Neuronal stem cell (in vitro differentiated cells): ENCODE measurements around the gene TAGLN2.

Source experiments
- DNase-seq: peaks from one replicate; pipeline ENCODE4 v3.0.0-alpha.2; 2013; ENCODE audit warnings: low spot score
- H2AFZ ChIP-seq: one replicate; pipeline ENCODE4 v1.6.1; 2013; ENCODE audit warnings: mild to moderate bottlenecking, low read length, inconsistent platforms
- H2AK5ac ChIP-seq: 2 replicates; pipeline ENCODE4 v1.6.1; 2013; ENCODE audit warnings: low read depth, mild to moderate bottlenecking, inconsistent platforms, low read length, moderate library complexity, mixed read lengths
- H2BK120ac ChIP-seq: 2 replicates; pipeline ENCODE4 v1.6.1; 2013; ENCODE audit warnings: low read depth, mild to moderate bottlenecking, inconsistent platforms, low read length, moderate library complexity, mixed read lengths
- H2BK12ac ChIP-seq: one replicate; pipeline ENCODE4 v1.6.1; 2013; ENCODE audit warnings: low read length, inconsistent platforms
- H2BK15ac ChIP-seq: 2 replicates; pipeline ENCODE4 v1.6.1; 2013; ENCODE audit warnings: mild to moderate bottlenecking, low read length, inconsistent platforms, mixed read lengths
- H2BK5ac ChIP-seq: one replicate; pipeline ENCODE4 v1.6.1; 2013; ENCODE audit warnings: inconsistent platforms, mild to moderate bottlenecking, low read length, moderate library complexity
- H3K14ac ChIP-seq: one replicate; pipeline ENCODE4 v1.6.1; 2013; ENCODE audit warnings: low read length, inconsistent platforms
- H3K18ac ChIP-seq: 2 replicates; pipeline ENCODE4 v1.6.1; 2013; ENCODE audit warnings: low read length, inconsistent platforms
- H3K23ac ChIP-seq: 2 replicates; pipeline ENCODE4 v1.6.1; 2013; ENCODE audit warnings: low read depth, mild to moderate bottlenecking, mixed read lengths, low read length, inconsistent platforms; ENCODE audit not compliant: poor library complexity
- H3K27ac ChIP-seq: replicated peaks from 3 replicates; pipeline ENCODE4 v1.5.1; 2013; ENCODE audit warnings: low read length, inconsistent platforms
- H3K27me3 ChIP-seq, 3 experiments: 2 replicates each; pipeline ENCODE4 v1.6.1; 2013; ENCODE audit warnings: low read length in 3 of 3, mild to moderate bottlenecking in 2 of 3, inconsistent platforms in 1 of 3, low read depth in 1 of 3, mixed read lengths in 1 of 3, moderate library complexity in 1 of 3; ENCODE audit not compliant: control insufficient read depth in 3 of 3, insufficient read depth in 3 of 3
- H3K36me3 ChIP-seq, 2 donors: replicated peaks in 1 of 2; 2 replicates each; pipeline ENCODE4 v1.6.1; 2013; ENCODE audit warnings: low read length in 2 of 2; ENCODE audit not compliant: control insufficient read depth in 2 of 2, insufficient read depth in 2 of 2
- H3K4ac ChIP-seq: 2 replicates; pipeline ENCODE4 v1.6.1; 2013; ENCODE audit warnings: inconsistent platforms, mild to moderate bottlenecking, low read length, moderate library complexity
- H3K4me1 ChIP-seq, 2 donors: 1 replicate in 1 of 2; 2 replicates in 1 of 2; pipeline ENCODE4 v1.6.1; 2013; ENCODE audit warnings: low read length in 2 of 2, low read depth in 1 of 2; ENCODE audit not compliant: control insufficient read depth in 2 of 2, insufficient read depth in 1 of 2
- H3K4me2 ChIP-seq: one replicate; pipeline ENCODE4 v1.6.1; 2013; ENCODE audit warnings: mild to moderate bottlenecking, low read length, inconsistent platforms; ENCODE audit not compliant: insufficient read depth, poor library complexity, severe bottlenecking
- H3K4me3 ChIP-seq, 2 donors: 2 replicates each; pipeline ENCODE4 v1.5.1; 2013; ENCODE audit warnings: low read length in 2 of 2, mild to moderate bottlenecking in 2 of 2, inconsistent platforms in 1 of 2, moderate library complexity in 1 of 2
- H3K79me1 ChIP-seq: one replicate; pipeline ENCODE4 v1.6.1; 2013; ENCODE audit warnings: low read depth, mild to moderate bottlenecking, inconsistent platforms, low read length, moderate library complexity
- H3K9ac ChIP-seq: one replicate; pipeline ENCODE4 v1.6.1; 2013; ENCODE audit warnings: mild to moderate bottlenecking, low read depth, low read length, inconsistent platforms; ENCODE audit not compliant: poor library complexity
- H3K9me3 ChIP-seq, 2 donors: replicated peaks in 1 of 2; 2 replicates each; pipeline versions ENCODE3 to v1.6.1; 2013; ENCODE audit warnings: low read length in 2 of 2, mild to moderate bottlenecking in 2 of 2, inconsistent platforms in 1 of 2, low read depth in 1 of 2, mixed read lengths in 1 of 2, moderate library complexity in 1 of 2; ENCODE audit not compliant: control insufficient read depth in 2 of 2, insufficient read depth in 1 of 2
- H4K8ac ChIP-seq: one replicate; pipeline ENCODE4 v1.6.1; 2013; ENCODE audit warnings: low read depth, mild to moderate bottlenecking, inconsistent platforms, low read length, moderate library complexity
- H4K91ac ChIP-seq: one replicate; pipeline ENCODE4 v1.6.1; 2013; ENCODE audit warnings: low read length, low read depth, mild to moderate bottlenecking, inconsistent platforms; ENCODE audit not compliant: poor library complexity
- WGBS, 2 donors: extraction: QIAGEN DNeasy Blood & Tissue Kit; methylation state at CpG; one replicate each; pipeline ENCODE4 v1.1.7; 2013; ENCODE audit warnings: missing lambda C conversion rate in 2 of 2, mixed read lengths in 1 of 2; ENCODE audit not compliant: insufficient read length in 2 of 2, insufficient replicate concordance in 1 of 2; ENCODE audit errors: extremely low coverage in 2 of 2; 5-methylcytosine and 5-hydroxymethylcytosine counted together

TAGLN2 gene

DNA sequence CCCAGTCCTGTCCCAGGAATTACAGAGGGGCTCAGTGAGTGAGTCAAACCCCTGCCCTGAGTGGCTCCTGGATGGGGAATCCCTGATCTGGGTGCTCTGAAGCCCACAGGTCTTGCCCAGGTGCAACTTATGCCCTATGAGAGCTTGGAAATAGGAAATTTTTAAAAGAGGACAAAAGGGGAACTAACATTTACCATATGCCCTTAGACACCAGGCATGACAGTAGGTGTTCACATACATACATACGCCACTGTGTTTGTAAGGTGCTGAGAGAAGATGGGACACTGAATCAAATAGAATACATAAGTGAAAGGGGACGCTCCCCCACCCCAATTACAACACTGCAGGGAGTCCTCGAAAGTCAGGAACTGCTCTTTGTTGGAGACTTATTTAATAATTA, 26.8 kb downstream of the TAGLN2 start:
- peaks cover 0 to 47% (median 2%) of the 10 kb centered on the region in 3 experiments for H3K27me3 ChIP-seq

DNA sequence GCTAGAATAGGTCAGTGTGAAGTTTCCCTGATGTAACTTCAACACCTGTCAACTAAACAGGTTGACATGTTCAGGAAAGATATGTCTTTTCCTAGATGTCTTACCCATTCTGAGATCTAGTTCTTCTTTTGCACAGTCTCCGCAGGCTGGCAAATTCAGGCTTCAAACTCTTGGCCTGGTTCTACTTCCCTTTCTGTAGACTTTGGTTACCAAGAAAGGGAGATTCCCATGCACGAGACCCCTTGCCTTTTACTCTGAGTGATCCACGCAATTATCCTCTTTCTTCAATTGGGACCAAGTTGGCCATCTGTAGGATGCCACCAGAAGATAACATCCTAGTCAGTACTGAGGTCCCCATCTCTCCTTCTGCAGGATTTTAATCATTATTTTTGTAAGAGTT, 27.3 kb downstream of the TAGLN2 start:
- no peak for DNase-seq
- no CpG with 5 or more reads among the region's 3 CpGs for WGBS, 2 donors
- no peaks in the 10 kb centered on the region for H3K79me1 ChIP-seq
- peaks cover 4 to 7% of the 10 kb centered on the region in 2 donors for H3K4me1 ChIP-seq
- H2BK5ac ChIP-seq, result no peak overlapping the region
- no peak overlapping the region for H3K14ac ChIP-seq
- H3K18ac ChIP-seq, result no peak overlapping the region
- no peaks in the 10 kb centered on the region for H3K36me3 ChIP-seq
- no peak overlapping the region for H2AFZ ChIP-seq
- no peaks in the 10 kb centered on the region for H3K9me3 ChIP-seq
- H3K9ac ChIP-seq, result no peak overlapping the region
- H2BK120ac ChIP-seq, result no peak overlapping the region
- no peak overlapping the region for H2AK5ac ChIP-seq
- no peak overlapping the region for H3K23ac ChIP-seq
- peaks cover 0 to 51% (median 2%) of the 10 kb centered on the region in 3 experiments for H3K27me3 ChIP-seq
- H3K4me2 ChIP-seq, result no peak overlapping the region
- H4K91ac ChIP-seq, result no peak overlapping the region
- no peak overlapping the region for H3K4ac ChIP-seq
- no peak overlapping the region for H4K8ac ChIP-seq
- H3K27ac ChIP-seq, result no peak overlapping the region
- H2BK15ac ChIP-seq, result no peak overlapping the region
- H2BK12ac ChIP-seq, result no peak overlapping the region
- no peak overlapping the region for H3K4me3 ChIP-seq

More for the DNA sequence above, 26.8 kb downstream of the TAGLN2 start:
- no peak overlapping the region for H2BK5ac ChIP-seq
- peaks cover 0 to 3% of the 10 kb centered on the region in 2 donors for H3K9me3 ChIP-seq
- no peak for DNase-seq
- no peak overlapping the region for H3K27ac ChIP-seq
- no peak overlapping the region for H2BK120ac ChIP-seq
- no peak overlapping the region for H3K4ac ChIP-seq
- H3K14ac ChIP-seq, result no peak overlapping the region
- no peak overlapping the region for H3K4me2 ChIP-seq
- no peak overlapping the region for H3K4me3 ChIP-seq
- no peak overlapping the region for H4K8ac ChIP-seq
- H2AK5ac ChIP-seq, result no peak overlapping the region
- H3K4me1 ChIP-seq, result peaks cover 4 to 7% of the 10 kb centered on the region in 2 donors
- no peak overlapping the region for H3K23ac ChIP-seq
- H2BK15ac ChIP-seq, result no peak overlapping the region
- H3K36me3 ChIP-seq, result no peaks in the 10 kb centered on the region
- no peak overlapping the region for H2AFZ ChIP-seq
- WGBS, 2 donors, result no CpG with 5 or more reads among the region's 3 CpGs
- H3K79me1 ChIP-seq, result no peaks in the 10 kb centered on the region
- H2BK12ac ChIP-seq, result no peak overlapping the region
- H3K9ac ChIP-seq, result no peak overlapping the region
- no peak overlapping the region for H4K91ac ChIP-seq
- H3K18ac ChIP-seq, result no peak overlapping the region

DNA sequence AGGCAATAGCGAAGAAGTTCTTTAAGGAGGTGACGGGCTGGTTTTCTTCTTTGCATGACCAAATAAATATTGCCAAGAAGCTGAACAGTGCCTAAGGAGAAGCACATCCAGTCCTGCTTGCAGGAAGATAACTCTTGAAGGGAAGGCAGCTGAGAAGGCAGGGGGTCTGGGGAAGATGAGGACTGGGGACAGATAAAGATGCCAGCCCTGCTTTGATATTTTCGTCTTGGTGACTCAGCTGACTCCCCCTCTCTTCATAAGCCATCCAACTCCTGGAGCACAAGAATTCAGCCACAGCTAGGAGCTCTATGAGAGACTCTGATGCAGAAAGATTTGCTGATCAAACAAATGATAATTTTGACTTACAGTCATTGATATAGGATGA, 28.8 kb downstream of the TAGLN2 start:
- peaks cover 0 to 56% (median 2%) of the 10 kb centered on the region in 3 experiments for H3K27me3 ChIP-seq
- H2BK15ac ChIP-seq, result no peak overlapping the region
- no peak overlapping the region for H4K91ac ChIP-seq
- no peaks in the 10 kb centered on the region for H3K9me3 ChIP-seq
- no CpG with 5 or more reads among the region's 3 CpGs for WGBS, 2 donors
- no peak overlapping the region for H2BK5ac ChIP-seq
- no peak overlapping the region for H3K18ac ChIP-seq
- H3K23ac ChIP-seq, result no peak overlapping the region
- H3K36me3 ChIP-seq, result no peaks in the 10 kb centered on the region
- H3K4me3 ChIP-seq, result no peak overlapping the region
- no peak overlapping the region for H2AK5ac ChIP-seq
- H3K4me1 ChIP-seq, result peaks cover 4 to 7% of the 10 kb centered on the region in 2 donors
- DNase-seq, result no peak
- no peak overlapping the region for H3K14ac ChIP-seq
- no peak overlapping the region for H2BK12ac ChIP-seq
- H2BK120ac ChIP-seq, result no peak overlapping the region
- no peaks in the 10 kb centered on the region for H3K79me1 ChIP-seq
- H3K9ac ChIP-seq, result no peak overlapping the region
- no peak overlapping the region for H3K4me2 ChIP-seq
- no peak overlapping the region for H4K8ac ChIP-seq
- no peak overlapping the region for H3K4ac ChIP-seq
- no peak overlapping the region for H3K27ac ChIP-seq
- H2AFZ ChIP-seq, result no peak overlapping the region

DNA sequence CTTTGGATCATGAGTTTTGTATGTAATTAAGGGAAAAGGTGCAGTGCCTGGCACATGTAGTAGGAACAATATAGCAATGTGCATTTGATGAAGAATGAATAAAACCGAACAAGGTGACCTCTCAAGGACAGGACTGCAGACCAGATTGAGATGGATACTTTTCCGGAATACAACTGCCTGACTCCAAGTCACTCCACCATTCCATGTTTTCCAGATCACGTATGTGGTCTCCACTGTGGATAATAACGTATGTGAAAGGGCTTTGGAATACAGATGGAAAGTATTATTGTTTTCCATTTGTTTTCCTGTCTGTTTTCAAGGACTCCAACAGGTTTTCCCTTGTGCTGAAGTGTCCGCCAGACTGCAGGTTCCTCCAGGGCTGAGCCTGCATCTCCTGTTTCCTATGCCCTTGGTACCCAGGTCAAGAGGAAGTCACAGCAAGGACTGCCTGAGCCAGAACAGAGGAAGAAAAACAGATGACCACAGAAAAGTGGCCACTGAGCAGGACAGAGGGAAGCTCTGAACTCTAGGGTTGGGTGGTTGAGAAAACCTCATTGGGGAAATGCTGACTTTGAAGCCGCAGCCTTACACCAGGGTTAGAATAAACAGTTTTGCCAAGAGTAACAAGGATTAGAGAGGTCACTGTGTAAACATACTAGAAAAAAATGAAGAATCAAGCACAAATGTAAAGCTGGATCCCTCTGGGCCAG, 29.3 kb downstream of the TAGLN2 start:
- no peak overlapping the region for H2BK5ac ChIP-seq
- H3K23ac ChIP-seq, result no peak overlapping the region
- peaks cover 4 to 7% of the 10 kb centered on the region in 2 donors for H3K4me1 ChIP-seq
- H3K27me3 ChIP-seq, result peaks cover 0 to 52% (median 2%) of the 10 kb centered on the region in 3 experiments
- H3K4me3 ChIP-seq, result no peak overlapping the region
- H3K9ac ChIP-seq, result no peak overlapping the region
- no CpG with 5 or more reads among the region's 6 CpGs for WGBS, 2 donors
- H2AK5ac ChIP-seq, result no peak overlapping the region
- DNase-seq, result no peak
- H2BK12ac ChIP-seq, result no peak overlapping the region
- H3K9me3 ChIP-seq, result no peaks in the 10 kb centered on the region
- no peak overlapping the region for H4K8ac ChIP-seq
- no peak overlapping the region for H2AFZ ChIP-seq
- no peaks in the 10 kb centered on the region for H3K79me1 ChIP-seq
- H4K91ac ChIP-seq, result no peak overlapping the region
- H2BK15ac ChIP-seq, result no peak overlapping the region
- H3K27ac ChIP-seq, result no peak overlapping the region
- H3K18ac ChIP-seq, result no peak overlapping the region
- H3K36me3 ChIP-seq, result no peaks in the 10 kb centered on the region
- H3K4me2 ChIP-seq, result no peak overlapping the region
- H3K14ac ChIP-seq, result no peak overlapping the region
- no peak overlapping the region for H2BK120ac ChIP-seq
- no peak overlapping the region for H3K4ac ChIP-seq
